Cardiac fibroblast (primary cell): ENCODE data around the gene PSMC2.
A peak's percentile ranks its signal among the peaks of the same experiment; 100 is the strongest.

Experiments used
- DNase-seq, 2 donors: peaks; one replicate each; pipeline versions ENCODE4 v3.0.0 to v3.0.0-alpha.2; 2010; ENCODE audit warnings: low read depth in 2 of 2
- H3K4me3 ChIP-seq, 2 donors: replicated peaks in 1 of 2; 1 replicate in 1 of 2; 2 replicates in 1 of 2; pipeline ENCODE4 v1.5.1; 2011; ENCODE audit warnings: low read depth in 2 of 2, low read length in 2 of 2, mild to moderate bottlenecking in 2 of 2, moderate library complexity in 1 of 2
- CTCF ChIP-seq: IDR thresholded peaks from one replicate; pipeline ENCODE4 v1.5.1; 2011; ENCODE audit warnings: low read depth, mild to moderate bottlenecking, low read length, inconsistent platforms

Gene PSMC2

GRCh38 chr7:103343758-103344452 lies 3.5 kb upstream of the PSMC2 start:
- H3K4me3 ChIP-seq, result peak overlapping the region; percentile 72 to 81
- no peak for TF ChIP-seq CTCF
- peak; percentile 26 to 44 for DNase-seq

- peak; percentile 95 to 96 for DNase-seq
- TF ChIP-seq CTCF, result no peak
- H3K4me3 ChIP-seq, result peak within 1 kb of the TSS; percentile 72 to 81
These were observed 2.8 kb upstream of the PSMC2 start, which contains the start of gene DNAJC2 for GRCh38 chr7:103344453-103345149. Gene DNAJC2, minus strand, starts transcription at chr7:103344767. Its CDS starts 145 bp downstream, at chr7:103344622.

GRCh38 chr7:103346396-103346795 lies 1.0 kb upstream of the PSMC2 start:
- no peak for DNase-seq
- no peak for TF ChIP-seq CTCF
- H3K4me3 ChIP-seq, result no peak overlapping the region

- no peak for TF ChIP-seq CTCF
- H3K4me3 ChIP-seq, result peak overlapping the region; percentile 71 to 74
- DNase-seq, result no peak
These were observed 1.0 kb downstream of the PSMC2 start for GRCh38 chr7:103348452-103348851.

- peak overlapping the region in 1 of 2 donors; percentile 74 for H3K4me3 ChIP-seq
- TF ChIP-seq CTCF, result no peak
- DNase-seq, result no peak
These were observed 1.5 kb downstream of the PSMC2 start for GRCh38 chr7:103348959-103349358.

- no peak for TF ChIP-seq CTCF
These were observed 2.4 kb downstream of the PSMC2 start for GRCh38 chr7:103349805-103350204.

More at GRCh38 chr7:103349805-103350204, 2.4 kb downstream of the PSMC2 start:
- no peak overlapping the region for H3K4me3 ChIP-seq
- no peak for DNase-seq
